GM21723 (cell line): Measurements from ENCODE around the gene RARA.
"Not testable (repeated sequence)": the region's sequence is repeated elsewhere in the genome, so short reads cannot be mapped to it uniquely, and the experiment has no call there.

ENCODE experiments used
- ATAC-seq: cut with Tn5 transposase; IDR thresholded peaks from one replicate; pipeline ENCODE4 v1.9.1; 2021; ENCODE audit warnings: mild to moderate bottlenecking, moderate library complexity; ENCODE audit not compliant: unreplicated experiment

Gene RARA

DNA sequence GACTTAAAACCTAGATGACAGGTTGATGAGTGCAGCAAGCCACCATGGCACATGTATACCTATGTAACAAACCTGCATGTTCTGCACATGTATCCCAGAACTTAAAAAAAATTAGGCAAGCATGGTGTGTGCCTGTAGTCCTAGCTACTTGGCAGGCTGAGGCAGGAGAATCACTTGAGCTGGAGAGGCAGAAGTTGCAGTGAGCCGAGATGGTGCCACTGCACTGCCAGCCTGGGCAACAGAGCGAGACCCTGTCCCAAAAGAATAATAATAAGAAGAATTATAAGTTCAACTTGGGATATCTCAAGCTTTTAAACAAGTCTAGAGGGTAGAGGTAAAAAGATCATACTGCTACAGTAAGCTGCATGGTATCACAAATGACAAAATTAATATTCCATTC lies 11.5 kb upstream of the RARA start:
- ATAC-seq: no peak

DNA sequence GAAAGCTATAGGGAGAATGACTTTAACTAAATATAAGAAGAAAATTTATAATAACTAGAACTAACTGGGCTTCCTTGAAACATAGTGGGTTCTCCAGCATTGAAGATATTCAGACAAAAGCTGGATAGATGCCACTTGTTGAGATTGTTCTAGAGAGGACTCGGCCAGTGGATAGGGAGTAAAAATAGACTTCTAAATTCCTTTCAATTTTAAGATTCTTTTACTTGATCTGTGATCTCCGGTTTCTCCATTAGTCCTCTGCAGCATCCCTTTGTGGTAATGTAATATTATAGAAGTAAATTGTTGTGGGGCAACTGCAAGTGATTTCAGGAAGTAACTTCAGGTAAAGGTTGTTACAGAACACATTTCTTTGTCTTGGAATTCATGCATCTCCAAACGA lies 10.3 kb upstream of the RARA start:
- ATAC-seq: no peak

DNA sequence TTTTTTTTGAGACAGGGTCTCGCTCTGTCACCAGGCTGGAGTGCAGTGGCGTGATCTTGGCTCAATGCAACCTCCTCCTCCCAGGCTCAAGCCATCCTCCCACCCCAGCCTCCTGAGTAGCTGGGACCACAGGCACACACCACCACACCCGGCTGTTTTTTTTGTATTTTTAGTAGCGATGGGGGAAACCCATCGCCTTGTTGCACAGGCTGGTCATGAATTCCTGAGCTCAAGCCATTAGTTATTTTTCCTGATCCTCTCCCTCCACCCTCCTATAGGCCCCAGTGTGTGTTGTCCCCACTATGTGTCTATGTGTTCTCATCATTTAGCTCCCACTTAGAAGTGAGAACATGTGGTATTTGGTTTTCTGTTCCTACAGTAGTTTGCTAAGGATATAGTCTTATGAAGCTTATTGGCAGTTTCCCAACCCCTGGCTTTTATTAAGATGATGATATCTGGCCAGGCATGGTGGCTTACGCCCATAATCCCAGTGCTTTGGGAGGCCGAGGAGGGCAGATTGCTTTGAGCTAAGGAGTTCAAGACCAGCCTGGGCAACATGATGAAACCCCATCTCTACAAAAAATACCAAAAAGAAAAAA lies 9.7 kb upstream of the RARA start:
- not testable (repeated sequence) for ATAC-seq

DNA sequence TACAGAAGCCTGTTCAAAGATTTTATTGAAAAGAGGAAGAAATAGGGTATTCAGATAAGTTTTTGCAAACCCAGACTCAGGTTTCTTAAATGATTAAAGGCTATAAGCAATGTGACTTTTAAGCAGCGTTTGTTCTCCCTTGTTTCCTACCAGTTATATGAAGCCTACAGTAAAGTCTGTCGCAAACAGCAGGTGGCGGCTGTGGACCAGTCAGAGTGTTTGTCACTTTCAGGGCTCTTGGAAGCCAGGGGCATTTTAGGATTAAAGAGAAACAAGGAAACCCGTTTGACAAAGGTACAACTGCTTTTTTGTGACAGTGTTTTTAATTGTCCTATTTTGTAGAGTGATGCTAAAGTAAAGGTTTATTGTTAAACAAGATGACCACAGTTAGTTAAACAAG lies 7.7 kb upstream of the RARA start:
- ATAC-seq: no peak

DNA sequence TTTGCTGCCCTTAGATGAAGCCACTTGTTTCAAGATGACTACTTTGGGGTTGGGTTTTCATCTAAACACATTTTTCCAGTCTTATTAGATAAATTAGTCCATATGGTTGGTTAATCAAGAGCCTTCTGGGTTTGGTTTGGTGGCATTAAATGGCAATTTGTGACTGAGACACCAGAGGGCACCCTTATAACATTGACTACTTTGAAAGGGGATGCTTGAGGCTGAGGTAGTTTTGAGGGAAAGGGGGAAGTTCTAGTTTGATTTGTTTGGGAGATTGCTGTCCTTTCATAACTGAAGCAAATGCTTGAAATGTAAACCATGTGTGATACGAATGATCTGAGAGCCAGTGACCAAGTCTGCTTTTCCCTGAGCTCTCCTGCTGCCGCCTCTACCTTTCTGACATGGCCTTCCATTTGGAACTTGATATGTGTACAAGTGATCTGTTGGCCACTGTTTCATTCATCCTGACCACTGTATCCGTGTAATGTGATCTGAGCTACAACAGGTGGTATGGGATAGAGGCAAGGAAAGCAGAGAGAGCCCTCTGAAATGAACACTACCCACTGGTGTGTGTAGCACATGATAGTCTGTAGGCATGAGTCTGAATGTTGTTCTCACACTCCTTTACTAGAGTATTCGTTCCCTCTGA lies 5.8 kb upstream of the RARA start:
- ATAC-seq: no peak

DNA sequence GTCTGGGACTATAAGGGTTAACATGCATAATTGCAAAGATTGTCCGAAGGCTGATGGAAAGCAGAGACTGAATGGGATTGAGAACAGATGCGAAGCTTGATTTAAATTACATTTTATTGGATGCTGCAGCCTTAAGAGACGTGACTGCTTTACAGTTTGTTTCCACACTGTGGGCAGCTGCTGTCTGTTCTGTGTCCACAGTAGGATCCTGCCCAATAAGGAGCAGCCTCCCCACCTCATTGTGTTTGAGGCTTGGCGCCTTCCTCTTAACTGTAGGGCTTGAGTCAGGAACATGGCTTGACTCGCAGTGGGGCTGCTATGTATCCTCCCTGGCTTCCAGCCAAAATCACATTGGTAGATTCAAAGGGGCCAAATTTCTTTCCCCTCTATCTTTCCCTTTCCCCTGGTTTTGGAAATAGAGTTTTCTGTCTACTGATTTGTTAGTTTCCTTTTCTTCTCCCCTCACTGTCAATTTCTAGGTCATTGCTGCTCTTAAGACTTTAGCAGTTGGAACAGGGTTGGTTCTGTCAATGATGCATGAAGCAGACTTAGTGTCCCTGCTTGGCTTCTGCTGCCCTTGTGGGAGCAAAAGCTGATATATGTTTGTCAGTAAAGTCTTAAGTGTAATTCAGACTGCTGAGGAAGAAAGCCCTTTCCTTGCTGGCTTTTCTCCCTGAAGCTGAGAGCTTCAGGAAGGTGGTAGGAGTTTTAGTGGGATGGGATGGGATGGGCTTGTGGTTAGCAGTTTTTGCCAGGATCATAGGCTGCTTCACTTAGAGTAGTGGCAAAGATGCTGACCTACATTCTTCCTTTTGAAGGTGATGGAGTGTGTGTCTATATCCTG lies 5.0 kb upstream of the RARA start:
- ATAC-seq: no peak

DNA sequence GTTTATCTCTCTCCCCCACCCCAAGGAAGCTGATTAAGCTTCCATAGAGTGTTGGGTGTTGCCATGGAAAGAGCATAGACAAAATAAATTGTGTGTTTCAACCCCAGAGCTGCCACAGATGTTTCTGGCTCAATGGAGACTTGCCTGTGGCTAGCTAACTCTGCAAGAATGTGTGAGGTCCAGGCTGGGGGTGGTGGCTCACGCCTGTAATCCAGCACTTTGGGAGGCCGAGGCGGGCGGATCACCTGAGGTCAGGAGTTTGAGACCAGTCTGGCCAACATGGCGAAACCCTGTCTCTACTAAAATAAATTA lies 4.5 kb upstream of the RARA start:
- ATAC-seq: not testable (repeated sequence)

DNA sequence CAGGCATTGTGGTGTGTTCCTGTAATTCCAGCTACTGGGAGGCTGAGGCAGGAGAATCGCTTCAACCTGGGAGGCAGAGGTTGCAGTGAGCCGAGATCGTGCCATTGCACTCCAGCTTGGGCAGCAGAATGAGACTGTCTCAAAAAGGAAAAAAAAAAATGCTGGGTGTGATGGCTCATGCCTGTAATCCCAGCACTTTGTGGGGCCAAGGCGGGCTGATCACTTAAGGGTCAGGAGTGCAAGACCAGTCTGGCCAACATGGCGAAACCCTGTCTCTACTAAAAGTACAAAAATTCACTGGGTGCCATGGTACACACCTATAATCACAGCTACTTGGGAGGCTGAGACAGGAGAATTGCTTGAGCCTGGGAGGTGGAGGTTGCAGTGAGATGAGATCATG lies 4.1 kb upstream of the RARA start:
- not testable (repeated sequence) for ATAC-seq

DNA sequence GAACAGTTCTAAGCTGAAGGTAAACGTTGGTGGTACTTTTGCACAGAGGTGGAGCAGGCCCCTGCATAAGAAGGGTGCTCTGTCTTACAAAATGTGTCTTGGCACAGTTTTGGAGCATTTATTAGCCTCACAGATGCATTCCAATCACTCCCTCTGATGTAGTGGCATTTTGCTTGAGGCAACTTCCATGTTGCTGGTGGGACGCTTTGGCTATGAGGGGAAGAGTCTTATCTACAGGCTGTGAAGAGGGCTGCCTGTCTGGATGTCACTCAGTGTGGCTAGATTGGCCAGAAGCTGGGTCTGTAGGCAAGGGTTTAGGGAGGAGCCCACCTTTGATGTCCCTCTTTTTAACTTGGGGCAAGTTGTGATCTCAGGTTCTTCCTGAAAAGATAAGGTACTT lies 2.6 kb upstream of the RARA start:
- ATAC-seq: no peak

DNA sequence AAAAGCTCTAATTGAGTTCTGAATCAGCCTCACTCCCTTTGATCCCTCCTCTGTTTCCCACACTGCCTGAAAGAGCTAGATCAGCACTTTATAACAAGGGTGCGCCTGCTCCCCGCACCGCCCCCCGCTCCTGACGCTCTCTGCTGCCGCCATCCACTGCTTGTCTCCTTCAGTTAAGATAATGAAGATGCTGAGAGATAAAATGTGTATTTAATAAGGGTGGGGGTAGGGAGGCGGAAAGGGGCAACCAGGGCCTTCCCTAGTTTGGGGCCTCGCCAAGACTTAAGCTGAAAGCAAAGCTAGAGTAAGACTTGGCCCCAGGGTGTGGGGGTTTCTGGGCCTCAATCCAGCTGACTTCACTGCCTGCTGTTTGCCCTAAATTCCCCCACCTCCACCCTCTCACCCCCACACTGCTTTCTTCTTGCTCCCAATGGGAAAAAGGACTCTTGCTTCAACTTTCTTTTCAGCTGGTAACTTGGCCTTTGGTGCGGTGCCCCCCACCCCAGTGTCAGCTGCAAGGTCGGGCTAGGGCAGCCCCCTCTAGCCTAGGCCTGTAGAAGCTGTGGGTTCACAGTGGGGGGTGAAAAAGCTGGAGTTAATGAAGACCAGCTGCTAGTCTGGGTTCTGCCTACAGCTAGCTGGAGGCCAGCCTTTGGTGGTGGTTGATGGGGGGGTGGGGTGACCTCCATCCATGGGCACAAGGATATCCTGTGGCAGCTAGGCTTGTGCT lies 1.8 kb upstream of the RARA start:
- no peak for ATAC-seq

DNA sequence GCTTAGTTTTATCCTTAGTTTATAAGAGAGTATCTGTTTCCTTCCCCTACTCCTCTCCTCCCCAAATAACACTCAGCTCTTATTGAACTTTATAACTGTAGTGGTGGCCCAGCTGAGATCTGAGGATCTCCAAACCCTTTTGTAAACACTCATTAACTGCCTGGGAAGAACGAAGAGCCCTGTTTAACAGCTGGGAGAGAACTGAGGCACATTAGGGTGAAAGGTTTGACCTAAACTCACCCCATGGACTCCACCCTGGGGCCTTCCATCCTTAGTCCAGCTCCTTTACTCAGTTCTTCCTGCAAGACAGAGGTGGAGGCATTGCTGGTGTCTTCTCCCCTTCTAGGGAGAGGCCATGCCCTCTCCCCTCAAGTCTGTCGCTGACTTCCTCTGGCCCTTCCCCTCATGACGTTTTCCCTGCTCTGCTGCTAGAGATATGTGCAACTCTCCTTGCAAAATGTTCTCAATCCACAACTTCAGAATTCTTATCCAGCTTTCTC lies 1.2 kb upstream of the RARA start:
- ATAC-seq: no peak

DNA sequence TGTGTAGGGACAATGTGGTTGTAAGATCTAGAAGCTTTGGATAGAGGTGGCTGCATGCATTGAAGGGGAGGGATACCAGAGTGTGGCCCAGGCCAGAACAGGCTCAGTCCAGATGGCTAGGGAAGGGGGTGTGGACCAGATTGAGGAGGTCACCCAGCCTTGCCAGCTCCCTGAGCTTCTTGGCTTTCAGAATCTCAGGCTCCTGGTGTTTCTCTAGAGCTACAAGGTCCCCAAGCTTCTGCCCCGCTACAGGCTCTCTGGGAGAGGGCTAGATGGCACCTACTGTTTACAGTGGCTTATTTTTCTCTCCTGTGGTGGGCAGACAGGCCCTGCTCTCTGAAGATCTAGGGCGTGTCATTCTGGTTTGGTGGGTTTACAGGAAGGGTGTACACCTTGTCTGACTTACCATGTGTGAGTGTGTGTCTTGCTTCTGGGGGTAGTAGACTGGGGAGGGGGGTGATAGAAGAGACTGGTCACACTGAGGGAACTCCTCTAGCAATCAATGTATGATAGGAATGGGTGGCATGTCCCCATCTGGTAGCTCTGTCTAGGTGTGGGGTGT lies 1.1 kb downstream of the RARA start:
- ATAC-seq: no peak

DNA sequence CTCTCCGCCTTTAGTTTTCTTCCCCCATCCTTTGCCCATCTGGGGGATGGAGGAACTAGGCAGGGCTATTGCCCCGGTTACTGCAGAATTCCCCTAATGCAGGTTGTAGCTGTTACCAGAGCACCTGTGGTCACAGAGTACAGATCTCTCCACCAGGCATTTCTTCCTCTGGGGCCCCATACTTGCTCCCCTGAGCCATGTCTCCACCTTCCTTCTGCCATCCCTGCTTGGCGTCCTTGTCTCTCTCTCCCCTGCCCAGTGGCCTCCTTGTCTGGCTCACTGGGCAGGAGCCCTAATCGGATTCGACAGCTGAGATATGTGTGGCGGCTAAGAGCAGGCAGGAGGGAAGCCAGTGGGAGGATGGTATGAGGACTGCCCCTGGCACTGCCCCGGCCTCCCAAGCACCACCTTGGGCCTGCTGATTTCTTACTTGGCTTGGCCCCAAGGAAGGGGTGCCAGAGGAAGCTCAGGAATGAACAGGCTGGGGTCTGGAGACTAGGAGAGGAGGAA lies 2.0 kb downstream of the RARA start:
- ATAC-seq: no peak

DNA sequence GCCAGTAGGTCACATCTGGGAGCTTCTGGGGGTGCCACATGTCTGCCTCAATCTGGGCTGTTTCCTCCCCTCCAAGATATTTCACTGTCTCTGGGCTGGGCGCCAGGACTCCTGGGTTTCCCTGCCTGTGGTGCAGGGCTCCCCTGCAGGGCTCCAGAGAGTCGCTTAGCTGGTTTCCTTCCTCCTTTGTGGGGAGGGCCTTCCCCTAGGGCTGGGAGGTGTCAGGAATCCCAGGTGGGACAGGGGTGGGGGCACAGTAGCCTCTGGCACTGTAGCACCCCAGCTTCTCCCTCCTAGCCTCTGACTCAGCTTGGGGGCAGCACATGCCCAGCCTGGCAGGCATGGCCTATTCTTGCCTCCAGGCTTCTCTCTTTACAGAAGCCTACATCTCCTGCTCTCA lies 2.6 kb downstream of the RARA start:
- no peak for ATAC-seq

DNA sequence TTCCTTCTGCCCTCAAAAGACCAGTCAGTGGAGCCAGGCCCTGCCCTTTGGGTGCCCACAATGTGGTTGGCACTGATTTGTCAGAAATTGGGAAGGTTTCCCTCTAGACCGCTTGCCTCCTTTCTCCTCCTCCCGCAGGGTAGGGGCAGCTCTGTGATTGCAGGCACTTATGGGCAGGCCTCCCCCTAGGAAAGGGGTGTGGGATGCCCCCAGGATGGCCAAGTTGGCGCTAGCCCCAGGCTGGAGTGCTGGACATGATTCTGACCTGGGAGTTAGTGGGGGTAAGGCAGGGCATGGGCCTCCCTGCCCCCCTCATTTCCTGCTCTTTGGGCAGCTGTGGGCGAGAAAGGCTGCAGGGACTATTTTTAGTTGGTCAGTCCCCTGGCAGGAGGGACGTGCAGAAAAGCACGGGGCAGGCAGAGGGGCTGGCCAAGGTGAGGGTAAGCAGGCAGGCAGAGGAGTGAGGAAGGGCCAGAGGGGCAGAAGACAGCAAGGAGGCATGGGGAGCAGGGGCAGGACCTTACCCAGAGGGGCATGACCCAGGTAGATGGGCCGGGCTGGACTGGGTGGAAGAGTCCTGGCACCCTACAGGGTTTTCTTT lies 3.3 kb downstream of the RARA start:
- no peak for ATAC-seq

DNA sequence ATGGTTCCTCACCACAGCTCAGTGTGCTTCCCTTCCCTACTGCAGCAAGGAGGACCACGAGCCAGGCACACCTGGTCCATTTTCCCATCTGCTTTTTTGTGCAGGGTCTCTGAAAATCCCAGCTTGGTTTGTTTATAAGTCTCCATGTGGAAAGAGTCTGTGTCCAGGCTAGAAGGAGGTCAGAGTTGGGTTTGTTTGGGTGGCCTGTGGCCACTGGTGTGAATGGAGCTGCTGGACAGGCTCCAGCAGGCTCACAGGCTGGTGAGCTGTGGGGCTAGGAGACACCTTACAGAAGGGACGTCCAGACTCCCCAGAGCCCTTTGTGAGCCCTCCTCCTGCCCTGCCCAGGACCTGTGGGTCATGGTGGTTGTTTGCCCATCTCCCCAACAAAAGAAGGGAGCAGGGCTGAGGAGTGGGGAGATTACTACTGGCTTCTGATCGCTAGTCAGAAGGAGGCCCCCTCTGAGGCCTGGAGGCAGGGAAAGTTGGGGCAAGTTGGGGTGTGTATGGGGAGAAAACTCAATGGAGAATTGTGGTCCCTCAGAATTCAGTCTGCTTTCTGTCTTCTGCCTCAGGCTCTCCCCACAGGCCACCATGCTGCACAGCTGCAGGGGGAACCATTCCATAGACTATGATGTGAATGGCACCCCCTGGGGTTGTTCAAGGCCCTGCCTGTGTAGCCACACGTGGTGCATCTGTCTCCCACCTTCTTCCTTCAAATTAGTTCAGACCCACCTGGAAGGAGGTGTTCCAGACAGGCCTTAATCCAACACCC lies 4.1 kb downstream of the RARA start:
- ATAC-seq: no peak

DNA sequence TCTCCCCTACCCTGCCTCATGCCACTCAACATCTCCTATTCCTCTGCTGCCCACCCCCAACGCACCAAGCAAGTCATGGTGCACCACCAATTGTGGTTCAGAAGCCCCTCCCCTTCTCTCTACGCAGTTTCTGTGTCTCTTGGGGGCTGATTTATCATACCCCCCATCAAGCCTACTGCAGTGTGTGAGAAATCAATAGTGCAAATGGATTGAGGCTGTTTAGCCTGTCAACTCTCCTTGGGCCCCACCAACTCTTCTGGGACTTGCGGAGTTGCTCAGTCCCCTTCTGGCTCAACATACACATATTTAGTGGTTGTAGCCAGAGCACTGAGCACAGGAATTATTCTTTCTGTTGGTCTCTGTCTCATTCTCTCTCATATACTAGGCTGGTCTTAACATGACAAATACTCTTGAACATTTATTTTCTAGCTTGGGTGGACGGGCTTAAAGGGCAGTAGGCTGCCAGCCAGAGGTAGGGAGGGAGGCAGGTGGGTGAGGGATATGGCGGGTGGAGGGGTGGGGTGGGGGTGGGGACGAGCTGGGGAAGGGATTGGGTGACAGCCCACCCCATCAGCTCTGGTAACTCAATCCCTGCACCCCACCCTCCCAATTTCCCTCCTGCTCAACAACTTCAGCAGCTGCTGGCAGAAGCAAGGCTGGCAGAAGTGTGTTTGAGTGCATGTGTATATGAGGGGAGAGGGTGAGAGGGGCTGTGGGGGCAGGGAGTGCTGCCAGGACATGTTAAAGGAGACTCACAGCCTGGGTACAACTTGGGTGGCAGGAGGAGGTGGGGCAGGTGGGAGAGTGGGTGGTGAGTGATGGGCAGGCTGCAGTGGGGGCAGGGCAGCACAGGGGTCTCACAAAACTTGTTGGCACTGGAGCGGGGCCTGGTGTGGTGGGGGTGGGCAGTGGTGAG lies 4.9 kb downstream of the RARA start:
- no peak for ATAC-seq

DNA sequence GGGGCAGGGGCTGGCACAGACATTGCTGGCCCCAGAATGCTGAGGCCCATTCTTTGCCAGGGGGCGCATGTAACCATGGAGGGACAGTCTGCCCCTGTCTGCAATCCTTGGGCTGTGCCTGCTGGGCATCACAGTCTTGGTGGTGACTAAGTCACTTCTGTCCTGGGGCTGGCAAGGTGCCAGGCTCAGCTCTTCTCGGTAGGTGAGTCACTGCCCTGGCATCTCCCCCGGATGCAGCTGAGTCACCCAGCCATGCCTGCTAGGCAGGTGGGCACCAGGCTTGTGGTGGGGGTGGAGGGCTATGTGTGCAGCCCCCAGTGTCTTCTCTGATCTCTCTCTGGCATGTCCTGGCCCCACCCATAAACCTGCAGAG lies 5.6 kb downstream of the RARA start:
- ATAC-seq: no peak

DNA sequence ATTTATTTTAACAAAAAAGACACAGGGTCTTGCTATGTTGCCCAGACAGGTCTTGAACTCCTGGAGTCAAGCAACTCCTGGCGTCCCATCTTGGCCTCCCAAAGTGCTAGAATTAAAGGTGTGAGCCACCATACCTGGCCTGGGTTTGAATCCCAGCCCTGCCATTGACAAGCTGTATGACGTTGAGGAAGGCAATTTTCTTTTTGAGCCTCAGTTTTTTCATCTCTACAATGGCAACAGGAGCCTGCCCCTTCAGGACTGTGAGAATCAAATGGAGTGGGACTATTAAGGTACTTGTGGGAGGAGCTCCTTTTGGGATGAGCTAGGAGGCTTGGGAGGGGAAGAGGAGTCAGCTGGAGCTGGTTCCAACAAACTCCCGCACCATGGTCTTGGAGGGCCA lies 6.2 kb downstream of the RARA start:
- ATAC-seq: no peak
